IMR-90 (cell line): ENCODE measurements around the gene ACP6. TPM values are rescaled to one million over a fixed set of nuclear protein-coding genes. Genes with fewer than 3 reads are reported as not detected.

Experiments used
- ATAC-seq: fragments of 200-7000 bp; cut with Tn5 transposase; 2 replicates; pipeline ENCODE4 v1.9.1; 2020; ENCODE audit warnings: low read depth, mild to moderate bottlenecking, moderate library complexity
- BruUV-seq: library from RNA; stranded (reverse); fragments of 400-500 nt; replicated peaks from 2 replicates; lab custom pipeline; 2021; lab: Mats Ljungman, UMichigan
- CTCF ChIA-PET: fragments of 300-600 bp; formaldehyde crosslinking; extraction: SDS; loops from one replicate; lab custom pipeline; 2021; ENCODE audit warnings: antibody characterized with exemption; lab: Yijun Ruan, JAX
- POLR2A ChIA-PET: fragments of 300-600 bp; sonication (Branson Sonifier 250); formaldehyde crosslinking; loops from one replicate; lab custom pipeline; 2022; ENCODE audit warnings: antibody characterized with exemption; ENCODE audit not compliant: unreplicated experiment; lab: Charles Lee
- DNase-seq: peaks from one replicate; pipeline ENCODE4 v3.0.0; 2013
- H2AFZ ChIP-seq: replicated peaks from 2 replicates; pipeline ENCODE3; 2013; ENCODE audit warnings: low read length, mild to moderate bottlenecking; ENCODE audit not compliant: poor library complexity
- H2AK5ac ChIP-seq: 2 replicates; pipeline ENCODE4 v1.6.1; 2013; ENCODE audit warnings: low read depth, low read length, inconsistent platforms
- H2AK9ac ChIP-seq: replicated peaks from 2 replicates; pipeline ENCODE3; 2013; ENCODE audit warnings: mild to moderate bottlenecking, low read depth, low read length, moderate library complexity; ENCODE audit not compliant: poor library complexity
- H2BK120ac ChIP-seq: 2 replicates; pipeline ENCODE4 v1.6.1; 2013; ENCODE audit warnings: low read depth, low read length, inconsistent platforms
- H2BK15ac ChIP-seq: 3 replicates; pipeline ENCODE4 v1.6.1; 2013; ENCODE audit warnings: low read depth, low read length, inconsistent platforms
- H2BK20ac ChIP-seq: 2 replicates; pipeline ENCODE4 v1.6.1; 2013; ENCODE audit warnings: low read depth, mild to moderate bottlenecking, inconsistent platforms, low read length, moderate library complexity
- H2BK5ac ChIP-seq: 2 replicates; pipeline ENCODE4 v1.6.1; 2013; ENCODE audit warnings: mild to moderate bottlenecking, low read depth, low read length, inconsistent platforms; ENCODE audit not compliant: poor library complexity, severe bottlenecking
- H3K14ac ChIP-seq: replicated peaks from 2 replicates; pipeline ENCODE4 v1.6.1; 2013; ENCODE audit warnings: low read depth, low read length, inconsistent platforms
- H3K18ac ChIP-seq: 2 replicates; pipeline ENCODE4 v1.6.1; 2013; ENCODE audit warnings: low read depth, low read length, control low read depth
- H3K23ac ChIP-seq: 2 replicates; pipeline ENCODE4 v1.6.1; 2013; ENCODE audit warnings: low read depth, low read length, inconsistent platforms
- H3K27ac ChIP-seq: 2 replicates; pipeline ENCODE4 v1.5.1; 2013; ENCODE audit warnings: mild to moderate bottlenecking, control low read depth, low read length; ENCODE audit not compliant: insufficient read depth
- H3K27me3 ChIP-seq: 2 replicates; pipeline ENCODE4 v1.6.1; 2013; ENCODE audit warnings: low read length; ENCODE audit not compliant: control insufficient read depth, insufficient read depth
- H3K36me3 ChIP-seq: 2 replicates; pipeline ENCODE4 v1.6.1; 2013; ENCODE audit warnings: low read length, mixed read lengths; ENCODE audit not compliant: control insufficient read depth, insufficient read depth
- H3K4ac ChIP-seq: 2 replicates; pipeline ENCODE4 v1.6.1; 2013; ENCODE audit warnings: low read depth, low read length, inconsistent platforms
- H3K4me1 ChIP-seq: 2 replicates; pipeline ENCODE4 v1.6.1; 2013; ENCODE audit warnings: low read length, mixed read lengths; ENCODE audit not compliant: control insufficient read depth, insufficient read depth
- H3K4me2 ChIP-seq: 2 replicates; pipeline ENCODE4 v1.6.1; 2013; ENCODE audit warnings: low read depth, mild to moderate bottlenecking, control low read depth, low read length, moderate library complexity
- H3K4me3 ChIP-seq: 2 replicates; pipeline ENCODE4 v1.5.1; 2013; ENCODE audit warnings: low read depth, mild to moderate bottlenecking, control low read depth, low read length, moderate library complexity; ENCODE audit not compliant: insufficient read depth
- H3K56ac ChIP-seq: 2 replicates; pipeline ENCODE4 v1.6.1; 2013; ENCODE audit warnings: low read length, inconsistent platforms; ENCODE audit not compliant: insufficient read depth; ENCODE audit errors: extremely low read depth
- H3K79me1 ChIP-seq, 2 experiments: 2 replicates each; pipeline ENCODE4 v1.6.1; 2013; ENCODE audit warnings: low read length in 2 of 2, inconsistent platforms in 1 of 2, low read depth in 1 of 2
- H3K9ac ChIP-seq: 2 replicates; pipeline ENCODE4 v1.6.1; 2013; ENCODE audit warnings: low read depth, low read length, control low read depth
- H3K9me1 ChIP-seq: 2 replicates; pipeline ENCODE4 v1.6.1; 2013; ENCODE audit warnings: low read length, inconsistent platforms; ENCODE audit not compliant: insufficient read depth
- H3K9me3 ChIP-seq: 2 replicates; pipeline ENCODE4 v1.6.1; 2013; ENCODE audit warnings: low read length; ENCODE audit not compliant: control insufficient read depth, insufficient read depth
- H4K20me1 ChIP-seq: 2 replicates; pipeline ENCODE4 v1.6.1; 2013; ENCODE audit warnings: low read length, inconsistent platforms; ENCODE audit not compliant: insufficient read depth
- H4K5ac ChIP-seq: 2 replicates; pipeline ENCODE4 v1.6.1; 2013; ENCODE audit warnings: mild to moderate bottlenecking, low read depth, low read length, control low read depth
- H4K8ac ChIP-seq, 2 experiments: 2 replicates each; pipeline ENCODE4 v1.6.1; 2013; ENCODE audit warnings: low read depth in 2 of 2, low read length in 2 of 2, control low read depth in 1 of 2, inconsistent platforms in 1 of 2
- H4K91ac ChIP-seq: 2 replicates; pipeline ENCODE4 v1.6.1; 2013; ENCODE audit warnings: low read depth, low read length, inconsistent platforms; ENCODE audit not compliant: insufficient read depth
- CTCF ChIP-seq: conservative IDR thresholded peaks from 2 replicates; pipeline ENCODE4 v1.5.1; 2012; ENCODE audit warnings: mild to moderate bottlenecking, low read depth, low read length, improper control_type of control experiment
- MAFK ChIP-seq: IDR thresholded peaks from 2 replicates; pipeline ENCODE4 v1.6.1; 2012; ENCODE audit warnings: low read depth, low read length, improper control_type of control experiment
- MAZ ChIP-seq: IDR thresholded peaks from 2 replicates; pipeline ENCODE4 v1.6.1; 2012; ENCODE audit warnings: low read depth, mild to moderate bottlenecking, low read length, improper control_type of control experiment, moderate library complexity, borderline replicate concordance
- MXI1 ChIP-seq: IDR thresholded peaks from 2 replicates; pipeline ENCODE4 v1.6.1; 2012; ENCODE audit warnings: low read depth, mild to moderate bottlenecking, low read length, moderate library complexity, borderline replicate concordance
- POLR2A ChIP-seq: IDR thresholded peaks from 2 replicates; pipeline ENCODE4 v1.6.1; 2012; ENCODE audit warnings: mild to moderate bottlenecking, low read depth, low read length
- USF2 ChIP-seq: fragments of 150-350 bp; IDR thresholded peaks from 2 replicates; pipeline ENCODE4 v1.6.1; 2017; ENCODE audit warnings: mild to moderate bottlenecking, antibody characterized with exemption, low read length, low read depth
- WGBS, 2 experiments: methylation state at CpG; one replicate each; pipeline versions ENCODE4 v1.1.5 to v1.1.7; 2013; ENCODE audit warnings: missing lambda C conversion rate in 2 of 2; ENCODE audit not compliant: insufficient read length in 1 of 2; ENCODE audit errors: extremely low coverage in 2 of 2; 5-methylcytosine and 5-hydroxymethylcytosine counted together
- dilution Hi-C: fragments of 300-500 bp; cut with HindIII; formaldehyde crosslinking; loops from one replicate; pipeline ENCODE4 v1.14.3; 2018; ENCODE audit warnings: low sequenced_read_pairs; ENCODE audit not compliant: unreplicated experiment
- in situ Hi-C: fragments of 300-500 bp; cut with MboI; formaldehyde crosslinking; loops from 3 replicates; pipeline ENCODE4 v1.14.3; 2019; ENCODE audit warnings: low sequenced_read_pairs, inconsistent platforms, mixed read lengths
- intact Hi-C: fragments of 100-400 bp; cut with micrococcal nuclease; formaldehyde crosslinking; loops from 2 replicates; pipeline ENCODE4 v1.10.0; 2022
- polyA plus RNA-seq, 3 experiments: library from polyadenylated mRNA; depleted of rRNA; stranded (reverse); fragments of >200 nt; gene quantifications; 2 replicates each; pipeline ENCODE4 v1.2.3, GENCODE V29; 2012; ENCODE audit warnings: low replicate concordance in 1 of 3
- total RNA-seq: library from RNA; depleted of rRNA; stranded (reverse); fragments of >200 nt; gene quantifications from 2 replicates; pipeline ENCODE4 v1.2.3, GENCODE V29; 2012

ACP6 gene
- total and polyA plus RNA-seq, 2 of the 4 experiments (the other 2 are of a cell fraction) = 2.5 to 8.2 TPM

- H3K36me3 ChIP-seq = peaks cover 52% of the 10 kb centered on the region
- WGBS, 2 experiments = no CpG with 5 or more reads among the region's 4 CpGs
Observed at GRCh38 chr1:147618077-147618569, 52.2 kb downstream of the ACP6 start.

More at GRCh38 chr1:147618077-147618569, 52.2 kb downstream of the ACP6 start:
- dilution Hi-C loops = no loop called here
- Histone ChIP-seq H2AK5ac (no peak overlapping the region), H3K14ac (no peak overlapping the region), H2BK15ac (no peak overlapping the region), H3K56ac (no peak overlapping the region), H2BK120ac (no peak overlapping the region), H2AFZ (no peak overlapping the region), H3K4me1 (no peaks in the 10 kb centered on the region), H2BK20ac (no peak overlapping the region), H4K8ac (no peak overlapping the region), H3K18ac (no peak overlapping the region), H3K27me3 (no peaks in the 10 kb centered on the region), H4K5ac (no peak overlapping the region), H3K23ac (no peak overlapping the region), H3K9me1 (no peaks in the 10 kb centered on the region; the same call in 1 of the 2 replicates), H3K79me1 (no peaks in the 10 kb centered on the region), H3K4me3 (no peak overlapping the region), H3K27ac (no peak overlapping the region), H3K9ac (no peak overlapping the region), H4K20me1 (no peaks in the 10 kb centered on the region), H2AK9ac (no peak overlapping the region), H3K9me3 (no peaks in the 10 kb centered on the region), H2BK5ac (no peak overlapping the region), H3K4ac (no peak overlapping the region), H3K4me2 (no peak overlapping the region), H4K91ac (no peak overlapping the region)
- ChIA-PET CTCF (no interaction called here), POLR2A (no interaction called here)
- ATAC-seq = no peak
- TF ChIP-seq POLR2A = no peak
- TF ChIP-seq MAZ = no peak
- TF ChIP-seq CTCF = no peak
- no peak for TF ChIP-seq MAFK
- TF ChIP-seq USF2 = no peak
- no peak for TF ChIP-seq MXI1
- BruUV-seq = no TSS peak
- peak; percentile 24 for DNase-seq
- intact Hi-C loops = no loop called here
- in situ Hi-C loops = no loop called here
